Sigmoid colon (tissue), 4 donors: ENCODE measurements around the gene TRABD2B.

Experiments
- EP300 ChIP-seq, 4 donors: sonication (generic); formaldehyde crosslinking; IDR thresholded peaks; one replicate each; pipeline ENCODE4 v1.6.1; 2017; ENCODE audit warnings: antibody characterized with exemption in 4 of 4
- POLR2A ChIP-seq, 2 donors: fragments of 450-650 bp; IDR thresholded peaks; one replicate each; pipeline ENCODE4 v1.6.1; 2016; ENCODE audit warnings: antibody characterized with exemption in 2 of 2, mild to moderate bottlenecking in 2 of 2, moderate library complexity in 2 of 2
- POLR2AphosphoS5 ChIP-seq, 4 donors: sonication (generic); formaldehyde crosslinking; IDR thresholded peaks; one replicate each; pipeline ENCODE4 v1.6.1; 2017; ENCODE audit warnings: antibody characterized with exemption in 4 of 4

- TF ChIP-seq EP300 (IDR thresholded peaks at IDR 0.05) (no peak), POLR2AphosphoS5 (IDR thresholded peaks at IDR 0.05) (no peak), POLR2A (IDR thresholded peaks at IDR 0.05) (no peak)
Measured at GRCh38 chr1:48018799-48019198, 21.6 kb upstream of the TRABD2B start.
